ENCODE measurements around the gene PSORS1C2. TPM values are rescaled to one million over a fixed set of nuclear protein-coding genes. Genes with fewer than 3 reads are reported as not detected.

PSORS1C2 gene
- polyA plus RNA-seq, 3 donors, result 0.14 to 0.17 TPM; not detected in 1

GRCh38 chr6:31121131-31121790, 17.6 kb downstream of the PSORS1C2 start:
- no peak for DNase-seq (ENCODE audit: extremely low read depth in 1 of 11, low read depth in 9 of 11, low spot score in 4 of 11)

DNA sequence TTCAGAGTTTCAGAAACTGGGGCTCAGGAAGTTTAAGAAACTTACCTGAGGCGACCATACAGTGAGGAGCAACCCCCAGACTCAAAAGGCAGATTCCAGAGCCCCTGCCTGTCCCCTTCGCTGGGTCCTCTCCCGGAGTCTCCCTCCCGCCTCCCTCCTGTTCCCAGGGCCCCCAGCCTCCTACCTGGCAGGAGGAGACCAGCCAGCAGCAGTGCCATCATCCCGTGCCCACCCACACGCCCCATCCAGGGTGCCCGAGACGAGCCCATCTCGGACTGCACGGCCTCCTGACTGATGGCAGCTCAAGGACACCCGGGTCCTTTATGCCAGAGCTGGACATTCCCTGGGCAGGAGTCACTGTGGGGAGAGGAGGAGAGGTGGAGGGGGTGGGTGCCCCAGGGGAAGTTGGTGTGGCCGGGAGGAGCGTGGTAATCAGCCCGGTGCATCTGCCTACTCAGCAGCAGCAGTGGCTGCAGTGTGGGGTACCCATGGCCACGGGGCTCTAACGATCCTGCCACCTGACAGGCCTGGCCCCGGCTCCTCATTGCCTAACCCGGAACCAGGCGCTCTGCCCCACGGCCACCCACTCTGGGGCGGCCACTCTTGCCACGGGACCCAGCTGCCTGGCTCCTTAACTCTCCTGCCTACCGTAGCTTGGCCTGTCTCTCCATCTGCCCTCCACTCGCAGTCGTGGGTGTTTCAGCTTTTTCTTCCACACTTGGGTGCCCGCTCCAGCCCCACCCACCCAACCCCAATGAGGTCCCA, 18.5 kb downstream of the PSORS1C2 start, which contains the start of gene CDSN:
Gene CDSN (minus strand): TSS at position 296 of the 765 bp plus-strand sequence. CDS start 27 bp downstream, at position 269.
- no peak for DNase-seq (ENCODE audit: extremely low read depth in 1 of 11, low read depth in 9 of 11, low spot score in 4 of 11)

DNA sequence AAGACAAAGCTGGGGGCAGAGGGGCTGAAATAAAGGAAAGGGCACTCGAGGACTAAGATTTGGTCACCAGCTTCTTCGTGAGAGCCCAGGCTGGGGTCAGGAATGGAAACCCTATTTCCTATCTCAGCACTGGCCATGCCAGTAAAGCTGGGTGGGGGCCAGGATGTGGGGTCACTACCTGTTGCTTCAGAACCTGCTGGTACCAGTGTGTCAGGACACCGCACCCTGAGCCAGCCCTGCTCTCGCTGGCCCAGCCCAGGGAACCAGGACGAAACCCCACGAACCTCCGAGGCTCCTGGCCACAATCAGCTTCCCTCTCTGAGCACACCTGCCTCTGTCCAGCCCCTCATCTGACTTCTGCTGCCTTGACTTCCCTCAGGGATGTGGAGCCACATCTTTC, 20.7 kb downstream of the PSORS1C2 start:
- DNase-seq (ENCODE audit: extremely low read depth in 1 of 11, low read depth in 9 of 11, low spot score in 4 of 11), result no peak

- DNase-seq (ENCODE audit: extremely low read depth in 1 of 11, low read depth in 9 of 11, low spot score in 4 of 11), result no peak
These were observed 22.0 kb downstream of the PSORS1C2 start for GRCh38 chr6:31116661-31117385.

DNA sequence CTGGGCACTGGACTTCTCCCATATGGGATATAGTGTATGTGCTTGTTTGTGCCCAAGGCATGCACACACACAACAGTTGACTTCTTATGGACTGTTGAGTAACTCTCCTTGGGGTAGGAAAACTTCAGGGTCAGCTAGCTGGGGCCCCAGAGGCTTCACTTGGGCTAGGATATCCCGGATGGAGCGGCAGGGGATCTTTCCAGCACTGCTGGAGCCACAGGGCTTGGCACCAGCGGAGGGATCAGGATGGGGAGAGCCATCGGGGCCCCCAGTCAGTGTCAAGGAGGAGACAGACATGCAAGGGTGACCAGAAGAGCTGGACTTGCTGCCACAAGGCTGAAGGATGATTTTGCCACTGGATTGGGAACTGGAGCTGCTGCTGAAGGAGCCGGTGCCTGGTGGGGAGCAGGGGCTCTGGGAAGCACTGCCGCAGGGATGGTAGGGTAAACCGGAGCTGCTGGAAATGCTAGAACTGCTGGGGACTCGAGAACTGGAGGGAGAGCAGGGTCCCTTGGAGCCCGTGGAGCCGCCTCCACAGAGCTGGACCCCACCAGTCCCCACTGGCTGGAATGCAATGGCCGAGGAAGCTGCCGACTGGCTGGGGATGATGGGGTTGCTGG, 22.8 kb downstream of the PSORS1C2 start:
- no peak for DNase-seq (ENCODE audit: extremely low read depth in 1 of 11, low read depth in 9 of 11, low spot score in 4 of 11)

GRCh38 chr6:31114970-31115849, 23.7 kb downstream of the PSORS1C2 start:
- DNase-seq (ENCODE audit: extremely low read depth in 1 of 11, low read depth in 9 of 11, low spot score in 4 of 11), result no peak

GRCh38 chr6:31114541-31114878, 24.4 kb downstream of the PSORS1C2 start, which contains the start of gene PSORS1C1:
Gene PSORS1C1 (plus strand): TSS chr6:31114800. CDS start chr6:31129633, 14,833 bp downstream.
- DNase-seq (ENCODE audit: extremely low read depth in 1 of 11, low read depth in 9 of 11, low spot score in 4 of 11), result no peak

GRCh38 chr6:31113861-31114540, 24.9 kb downstream of the PSORS1C2 start:
- DNase-seq (ENCODE audit: extremely low read depth in 1 of 11, low read depth in 9 of 11, low spot score in 4 of 11), result no peak

DNA sequence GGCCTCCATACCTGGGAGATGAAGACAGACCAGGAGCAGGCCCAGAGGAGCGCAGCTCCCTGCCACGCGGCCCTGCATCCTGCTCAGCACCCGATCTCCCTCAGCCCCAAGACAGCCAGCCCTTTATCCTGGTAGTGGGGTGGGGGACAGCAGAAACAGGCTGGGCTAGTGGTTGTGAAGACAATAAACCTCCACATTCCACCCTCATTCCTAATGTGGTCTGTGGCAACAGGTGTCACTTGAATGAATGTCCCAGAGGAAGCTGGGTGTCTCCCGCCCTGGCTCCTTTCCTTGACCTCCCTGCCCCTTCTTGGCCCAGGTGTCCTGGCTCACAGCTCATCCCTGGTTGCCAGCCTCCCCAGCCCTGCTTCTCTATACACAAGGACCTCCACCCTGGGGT, 26.4 kb downstream of the PSORS1C2 start, which contains the start of gene C6orf15:
Gene C6orf15 (minus strand): TSS at position 98 of the 400 bp plus-strand sequence. CDS start 20 bp downstream, at position 78.
- DNase-seq (ENCODE audit: extremely low read depth in 1 of 11, low read depth in 9 of 11, low spot score in 4 of 11), result no peak

DNA sequence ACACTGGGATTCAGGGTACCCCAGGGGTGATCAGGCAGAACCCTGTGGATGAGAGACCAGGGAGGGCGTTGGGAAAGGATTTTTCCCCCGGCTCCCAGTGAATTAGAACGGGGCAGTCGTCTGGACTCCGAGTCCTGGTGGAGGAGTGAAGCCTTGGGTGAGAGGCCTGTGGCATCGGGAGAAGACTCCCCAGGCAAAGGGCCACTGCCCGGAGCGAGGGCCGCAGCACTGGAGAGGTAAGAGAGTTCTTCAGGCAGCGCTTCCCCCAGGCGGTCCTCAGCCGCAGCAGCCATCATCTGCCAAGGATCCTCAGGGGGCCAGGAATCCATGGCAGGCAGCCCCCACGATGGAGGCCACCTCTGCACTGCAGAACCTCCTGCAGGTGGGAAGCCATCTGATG, 27.2 kb downstream of the PSORS1C2 start:
- DNase-seq (ENCODE audit: extremely low read depth in 1 of 11, low read depth in 9 of 11, low spot score in 4 of 11), result no peak

- DNase-seq (ENCODE audit: extremely low read depth in 1 of 11, low read depth in 9 of 11, low spot score in 4 of 11), result no peak
These were observed 27.9 kb downstream of the PSORS1C2 start for GRCh38 chr6:31110825-31111582.

DNA sequence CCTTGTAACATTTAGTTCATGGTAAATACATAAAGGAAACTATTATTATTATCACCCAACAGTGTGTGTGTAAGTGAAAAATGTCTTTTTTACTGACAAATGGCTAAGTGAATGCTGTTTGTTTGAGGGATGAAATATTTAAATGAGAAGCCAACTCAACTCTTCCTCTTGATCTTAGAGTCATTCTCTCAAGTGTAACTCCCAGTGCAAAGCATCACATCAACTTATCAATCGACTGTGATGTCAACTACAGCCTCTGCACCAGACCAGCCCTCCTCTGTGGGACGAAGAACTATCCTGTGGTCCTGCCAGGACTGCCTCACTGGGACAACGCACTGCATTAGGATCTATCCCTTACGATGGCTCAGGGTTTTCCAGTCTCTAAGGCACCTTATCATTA, 31.8 kb downstream of the PSORS1C2 start:
- DNase-seq (ENCODE audit: extremely low read depth in 1 of 11, low read depth in 9 of 11, low spot score in 4 of 11), result no peak

DNA sequence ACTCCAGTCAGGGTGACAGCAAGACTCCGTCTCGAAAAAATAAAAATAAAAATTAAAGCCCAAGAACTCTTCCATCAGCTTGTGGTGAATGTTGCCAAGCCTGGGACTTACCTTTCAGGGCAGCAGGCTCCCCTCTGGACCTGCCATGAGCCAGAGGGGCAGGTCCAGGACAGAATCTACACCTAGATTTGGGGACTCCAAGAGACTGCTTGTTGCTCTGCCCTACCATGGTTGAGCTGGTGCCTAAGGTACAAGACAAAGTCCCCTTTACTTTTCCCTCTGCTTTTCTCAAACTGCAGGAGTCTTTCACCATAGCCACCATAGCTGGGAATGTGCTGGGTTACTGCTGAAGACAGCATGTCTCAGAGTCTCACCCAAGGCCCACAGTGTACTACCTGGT, 35.7 kb downstream of the PSORS1C2 start:
- no peak for DNase-seq (ENCODE audit: extremely low read depth in 1 of 11, low read depth in 9 of 11, low spot score in 4 of 11)

DNA sequence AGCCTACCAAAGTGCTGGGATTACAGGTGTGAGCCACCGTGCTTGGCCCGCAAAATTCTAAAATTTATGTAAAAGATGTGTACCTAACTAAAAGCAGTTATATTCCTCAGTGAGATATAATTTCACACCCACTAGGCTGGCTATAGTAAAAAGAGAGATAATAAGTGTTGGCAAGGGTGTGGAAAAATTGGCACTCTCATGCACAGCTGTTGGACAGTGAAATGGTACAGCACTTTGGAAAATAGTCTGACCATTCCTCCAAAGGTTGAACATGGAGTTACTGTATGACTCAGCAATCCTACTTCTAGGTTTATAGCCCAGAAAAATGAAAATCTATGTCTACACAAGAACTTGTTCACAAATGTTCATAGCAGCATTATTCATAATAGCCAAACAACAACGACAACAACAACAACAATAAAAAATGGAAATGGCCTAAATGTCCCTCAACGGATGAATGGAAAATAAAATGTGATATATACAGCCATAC, 40.4 kb downstream of the PSORS1C2 start:
- no peak for DNase-seq (ENCODE audit: extremely low read depth in 1 of 11, low read depth in 9 of 11, low spot score in 4 of 11)

DNA sequence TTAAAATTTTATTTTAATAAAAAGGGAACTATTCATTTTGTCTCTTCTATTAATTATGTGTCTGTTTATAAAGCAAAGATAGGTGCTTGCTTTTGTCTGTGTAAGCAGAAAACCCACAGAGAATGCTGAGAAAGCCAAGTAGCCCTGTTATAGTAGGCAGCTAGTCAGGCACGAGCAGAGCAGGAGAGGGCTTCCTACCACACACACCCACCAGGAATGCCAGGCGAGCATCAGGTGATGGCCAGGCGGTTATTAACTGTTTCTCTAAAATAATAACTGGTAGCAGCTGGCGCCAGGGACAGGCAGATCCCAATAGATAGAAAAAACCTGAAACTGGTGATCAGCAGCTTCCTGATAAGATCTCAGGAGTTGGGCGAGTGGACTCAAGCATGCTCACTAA, 42.2 kb downstream of the PSORS1C2 start:
- no peak for DNase-seq (ENCODE audit: extremely low read depth in 1 of 11, low read depth in 9 of 11, low spot score in 4 of 11)

DNA sequence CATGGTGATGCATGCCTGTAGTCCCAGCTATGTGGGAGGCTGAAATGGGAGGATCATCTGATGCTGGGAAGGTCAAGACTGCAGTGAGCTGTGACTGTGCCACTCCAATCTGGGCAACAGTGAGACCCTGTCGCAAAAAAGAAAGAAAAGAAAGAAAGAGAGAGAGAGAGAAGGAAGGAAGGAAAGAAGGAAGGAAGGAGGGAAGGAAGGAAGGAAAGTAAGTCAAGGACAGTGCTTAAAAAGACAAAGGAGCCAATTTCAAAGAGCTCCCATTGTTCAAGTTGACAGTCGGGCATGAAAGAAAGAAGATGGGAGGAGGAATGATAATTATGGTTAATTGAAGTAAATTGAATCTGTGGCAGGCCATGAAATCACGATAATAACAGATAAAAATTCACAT, 42.7 kb downstream of the PSORS1C2 start:
- no peak for DNase-seq (ENCODE audit: extremely low read depth in 1 of 11, low read depth in 9 of 11, low spot score in 4 of 11)

GRCh38 chr6:31094389-31094881, 44.4 kb downstream of the PSORS1C2 start:
- no peak for DNase-seq (ENCODE audit: extremely low read depth in 1 of 11, low read depth in 9 of 11, low spot score in 4 of 11)

Measured in renal cortex interstitium (tissue), 11 donors.